Neural cell (in vitro differentiated cells): ENCODE measurements around the gene GABRG3.

ENCODE experiments used
- CTCF ChIP-seq: fragments of 450-650 bp; IDR thresholded peaks from 2 replicates; pipeline ENCODE4 v1.5.1; 2014; ENCODE audit warnings: antibody characterized with exemption, mild to moderate bottlenecking, moderate library complexity; ENCODE audit not compliant: poor library complexity, severe bottlenecking
- EP300 ChIP-seq: fragments of 450-650 bp; conservative IDR thresholded peaks from 2 replicates; pipeline ENCODE4 v1.6.1; 2014; ENCODE audit warnings: antibody characterized with exemption, mild to moderate bottlenecking, moderate library complexity; ENCODE audit not compliant: poor library complexity, severe bottlenecking
- EZH2 ChIP-seq: fragments of 200-600, 300-800 bp; shearing (Covaris generic), sonication (generic); IDR thresholded peaks from 2 replicates; pipeline ENCODE4 v1.6.1; 2014; ENCODE audit warnings: antibody characterized with exemption, low read length, borderline replicate concordance, mild to moderate bottlenecking; ENCODE audit not compliant: insufficient read depth, poor library complexity, severe bottlenecking
- POLR2AphosphoS5 ChIP-seq: IDR thresholded peaks from 2 replicates; pipeline ENCODE4 v1.6.1; 2012
- RAD21 ChIP-seq: fragments of 450-650 bp; conservative IDR thresholded peaks from 2 replicates; pipeline ENCODE4 v1.6.1; 2014; ENCODE audit warnings: antibody characterized with exemption, mild to moderate bottlenecking, moderate library complexity
- REST ChIP-seq: IDR thresholded peaks from 2 replicates; pipeline ENCODE4 v1.6.1; 2012; ENCODE audit warnings: borderline replicate concordance
- TAF1 ChIP-seq: IDR thresholded peaks from 2 replicates; pipeline ENCODE4 v1.6.1; 2012; ENCODE audit warnings: low read depth

GRCh38 chr15:26954403-26954802 is 16.6 kb upstream of the GABRG3 start:
- TF ChIP-seq CTCF (no peak), REST (no peak), RAD21 (no peak), EZH2 (no peak), POLR2AphosphoS5 (no peak), EP300 (no peak), TAF1 (no peak)
